Measurements from ENCODE around the gene RABAC1.
"Not testable (repeated sequence)": the region's sequence is repeated elsewhere in the genome, so short reads cannot be mapped to it uniquely, and the experiment has no call there.

RABAC1 gene

DNA sequence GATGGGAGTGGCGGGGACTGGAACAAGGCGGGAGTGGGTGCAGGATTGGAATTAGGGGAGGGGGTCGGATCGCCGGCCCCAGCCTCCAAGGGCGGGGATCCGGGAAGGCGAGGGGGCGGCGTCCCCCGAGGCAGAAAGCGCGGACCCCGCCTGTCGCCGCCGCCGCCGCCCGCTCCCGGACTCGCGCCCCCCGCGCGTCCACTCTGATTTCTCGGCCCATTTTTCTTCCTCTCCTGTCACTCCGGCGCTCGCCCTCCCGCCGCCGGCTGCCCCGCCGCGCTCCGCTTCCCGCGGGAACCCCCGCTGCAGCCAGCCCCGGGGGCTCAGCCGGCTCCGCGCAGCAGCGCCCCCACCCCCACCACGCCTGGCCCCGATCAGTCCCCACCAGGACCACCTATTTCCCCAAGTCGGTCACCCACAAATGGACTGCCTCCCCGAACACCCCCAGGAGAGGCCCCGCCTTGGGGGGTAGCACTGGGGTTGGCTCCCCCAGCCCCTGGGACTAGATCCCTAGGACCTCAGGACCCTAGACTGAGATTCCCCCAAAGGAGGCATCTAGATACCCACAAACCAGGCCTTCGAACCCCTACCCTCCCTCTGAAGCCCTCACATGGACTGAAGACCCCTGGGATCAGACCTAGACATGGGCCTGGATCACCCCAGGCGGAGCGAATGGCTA, 18.3 kb downstream of the RABAC1 start:
- TF ChIP-seq, protein P1, sequence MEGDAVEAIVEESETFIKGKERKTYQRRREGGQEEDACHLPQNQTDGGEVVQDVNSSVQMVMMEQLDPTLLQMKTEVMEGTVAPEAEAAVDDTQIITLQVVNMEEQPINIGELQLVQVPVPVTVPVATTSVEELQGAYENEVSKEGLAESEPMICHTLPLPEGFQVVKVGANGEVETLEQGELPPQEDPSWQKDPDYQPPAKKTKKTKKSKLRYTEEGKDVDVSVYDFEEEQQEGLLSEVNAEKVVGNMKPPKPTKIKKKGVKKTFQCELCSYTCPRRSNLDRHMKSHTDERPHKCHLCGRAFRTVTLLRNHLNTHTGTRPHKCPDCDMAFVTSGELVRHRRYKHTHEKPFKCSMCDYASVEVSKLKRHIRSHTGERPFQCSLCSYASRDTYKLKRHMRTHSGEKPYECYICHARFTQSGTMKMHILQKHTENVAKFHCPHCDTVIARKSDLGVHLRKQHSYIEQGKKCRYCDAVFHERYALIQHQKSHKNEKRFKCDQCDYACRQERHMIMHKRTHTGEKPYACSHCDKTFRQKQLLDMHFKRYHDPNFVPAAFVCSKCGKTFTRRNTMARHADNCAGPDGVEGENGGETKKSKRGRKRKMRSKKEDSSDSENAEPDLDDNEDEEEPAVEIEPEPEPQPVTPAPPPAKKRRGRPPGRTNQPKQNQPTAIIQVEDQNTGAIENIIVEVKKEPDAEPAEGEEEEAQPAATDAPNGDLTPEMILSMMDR (IDR thresholded peaks at IDR 0.05; ENCODE audit: low read depth, low read length) = no peak
- no peak for DNase-seq (ENCODE audit: low read depth, low spot score)
- in situ Hi-C loops (cut with HindIII; ENCODE audit: low sequenced_read_pairs) = no loop called here
- peak overlapping the region; percentile 49 for H3K4me3 ChIP-seq (ENCODE audit: low read depth, low read length)

DNA sequence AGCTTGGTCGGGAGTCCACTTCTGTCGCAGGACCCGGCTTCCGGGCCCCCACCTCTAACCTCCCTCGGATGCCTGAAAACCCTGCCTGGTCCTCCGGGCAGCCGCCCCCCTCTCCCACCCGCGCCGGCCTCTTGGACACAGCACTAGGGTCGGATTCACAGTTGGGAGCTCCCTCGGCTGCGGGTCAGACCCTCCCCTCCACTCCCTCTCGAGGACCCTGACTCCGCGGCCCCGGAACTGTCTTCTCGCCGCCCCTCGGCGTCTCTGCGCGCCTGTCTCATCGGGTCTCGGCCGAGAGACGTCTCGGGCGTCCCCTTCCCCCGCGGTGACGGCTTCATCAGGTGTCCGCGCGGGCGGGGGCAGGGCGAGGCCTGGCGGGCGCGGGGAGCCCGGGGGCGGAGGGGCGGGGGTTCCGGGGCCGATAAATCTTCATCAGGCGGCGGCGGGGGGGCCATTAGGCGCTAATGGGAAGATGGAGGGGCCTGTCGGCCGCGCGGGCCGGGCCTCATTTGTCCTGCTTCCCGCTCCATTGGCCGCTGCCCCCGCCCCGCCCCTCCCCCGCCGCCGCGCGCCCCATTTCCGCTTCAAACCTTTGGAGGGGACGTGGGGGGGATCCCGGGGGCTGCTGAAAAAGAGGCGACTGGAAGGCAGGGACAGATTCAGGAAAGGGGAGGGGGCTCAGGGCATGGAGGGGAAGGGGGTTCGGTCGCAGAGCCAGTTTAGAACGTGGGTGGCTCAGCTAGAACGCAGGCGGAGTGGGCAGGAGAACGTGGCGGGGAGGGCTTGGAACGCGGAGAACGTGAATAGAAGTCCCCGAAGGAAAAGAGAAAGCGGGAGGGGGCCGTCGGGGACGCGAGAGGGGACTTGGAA, 19.0 kb downstream of the RABAC1 start:
- TF ChIP-seq, protein P1 (IDR thresholded peaks at IDR 0.05; ENCODE audit: low read depth, low read length) = no peak
- in situ Hi-C loops (cut with HindIII; ENCODE audit: low sequenced_read_pairs) = no loop called here
- H3K4me3 ChIP-seq (ENCODE audit: low read depth, low read length) = peak overlapping the region; percentile 49
- DNase-seq (ENCODE audit: low read depth, low spot score) = no peak

DNA sequence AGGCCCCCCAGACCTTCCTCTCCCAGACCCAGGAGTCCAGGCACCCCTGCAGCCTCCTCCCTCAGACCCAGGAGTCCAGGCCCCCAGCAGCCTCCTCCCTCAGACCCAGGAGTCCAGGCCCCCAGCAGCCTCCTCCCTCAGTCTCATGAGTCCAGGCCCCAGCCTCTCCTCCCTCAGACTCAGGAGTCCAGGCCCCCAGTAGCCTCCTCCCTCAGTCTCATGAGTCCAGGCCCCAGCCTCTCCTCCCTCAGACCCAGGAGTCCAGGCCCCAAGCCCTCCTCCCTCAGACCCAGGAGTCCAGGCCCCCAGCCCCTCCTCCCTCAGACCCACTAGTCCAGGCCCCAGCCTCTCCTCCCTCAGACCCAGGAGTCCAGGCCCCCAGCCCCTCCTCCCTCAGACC, 19.9 kb downstream of the RABAC1 start:
- in situ Hi-C loops (cut with HindIII; ENCODE audit: low sequenced_read_pairs); H3K4me3 ChIP-seq (ENCODE audit: low read depth, low read length); DNase-seq (ENCODE audit: low read depth, low spot score): not testable (repeated sequence)

DNA sequence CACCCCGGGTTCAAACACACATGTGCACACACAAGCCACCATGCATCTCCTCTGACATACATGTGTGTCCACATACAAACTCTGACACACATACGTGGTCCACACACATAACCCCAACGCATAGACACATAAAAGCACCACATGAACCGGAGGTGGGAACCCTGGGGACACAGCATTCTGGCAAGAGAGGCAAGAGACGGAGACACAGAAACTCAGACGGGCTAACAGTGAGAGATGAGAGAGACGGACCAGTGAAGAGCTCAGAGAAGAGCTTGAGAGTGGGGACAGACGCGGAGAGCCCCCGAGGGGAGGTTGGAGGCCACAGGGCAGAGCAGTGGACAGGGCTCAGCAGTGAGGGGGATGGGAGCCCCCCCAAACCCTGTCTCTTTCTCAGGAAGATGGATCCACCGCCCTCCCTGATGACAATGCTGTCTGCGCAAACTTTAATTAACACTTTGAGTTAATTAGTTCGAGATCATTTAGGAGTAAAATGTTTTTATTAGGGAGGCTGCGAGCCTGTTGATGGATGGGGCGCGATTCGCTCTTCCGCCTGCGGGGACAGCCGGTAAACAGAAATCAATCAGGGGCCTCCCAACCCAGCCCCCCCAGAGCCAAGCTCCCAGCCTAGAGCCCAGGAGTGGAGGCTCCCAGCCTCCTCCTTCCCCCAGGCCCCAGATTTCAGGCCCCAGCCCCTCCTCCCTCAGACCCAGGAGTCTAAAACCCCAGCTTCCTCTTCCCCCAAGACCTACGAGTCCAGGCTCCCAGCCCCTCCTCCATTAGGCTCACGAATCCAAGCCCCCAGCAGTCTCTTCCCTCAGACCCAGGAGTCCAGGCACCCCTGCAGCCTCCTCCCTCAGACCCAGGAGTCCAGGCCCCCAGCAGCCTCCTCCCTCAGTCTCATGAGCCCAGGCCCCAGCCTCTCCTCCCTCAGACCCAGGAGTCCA, 21.3 kb downstream of the RABAC1 start:
- in situ Hi-C loops (cut with HindIII; ENCODE audit: low sequenced_read_pairs) = no loop called here
- H3K4me3 ChIP-seq (ENCODE audit: low read depth, low read length) = no peak overlapping the region
- TF ChIP-seq, protein P1 (IDR thresholded peaks at IDR 0.05; ENCODE audit: low read depth, low read length) = no peak
- no peak for DNase-seq (ENCODE audit: low read depth, low spot score)

DNA sequence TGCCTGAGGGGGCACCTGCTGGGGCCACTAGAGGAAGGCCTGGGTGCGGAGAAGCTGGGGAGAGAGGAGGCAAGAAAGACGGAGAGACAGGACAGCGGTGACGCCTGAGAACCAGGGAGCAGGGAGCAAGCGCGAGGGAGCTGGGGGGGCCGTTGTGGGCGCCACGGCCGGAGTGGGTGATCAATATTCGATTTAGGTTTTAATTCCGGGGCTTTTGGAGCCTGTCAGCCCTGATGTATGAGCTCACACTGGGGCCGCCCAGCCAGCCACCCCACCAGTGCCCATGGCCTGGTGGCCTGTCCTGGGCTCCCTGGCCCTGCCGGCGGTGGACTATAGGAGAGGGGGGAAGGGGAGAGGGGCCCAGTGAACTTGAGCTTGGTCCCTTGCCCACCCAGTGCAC, 22.2 kb downstream of the RABAC1 start:
- no peak overlapping the region for H3K4me3 ChIP-seq (ENCODE audit: low read depth, low read length)
- TF ChIP-seq, protein P1 (IDR thresholded peaks at IDR 0.05; ENCODE audit: low read depth, low read length) = no peak
- DNase-seq (ENCODE audit: low read depth, low spot score) = no peak
- in situ Hi-C loops (cut with HindIII; ENCODE audit: low sequenced_read_pairs) = no loop called here

DNA sequence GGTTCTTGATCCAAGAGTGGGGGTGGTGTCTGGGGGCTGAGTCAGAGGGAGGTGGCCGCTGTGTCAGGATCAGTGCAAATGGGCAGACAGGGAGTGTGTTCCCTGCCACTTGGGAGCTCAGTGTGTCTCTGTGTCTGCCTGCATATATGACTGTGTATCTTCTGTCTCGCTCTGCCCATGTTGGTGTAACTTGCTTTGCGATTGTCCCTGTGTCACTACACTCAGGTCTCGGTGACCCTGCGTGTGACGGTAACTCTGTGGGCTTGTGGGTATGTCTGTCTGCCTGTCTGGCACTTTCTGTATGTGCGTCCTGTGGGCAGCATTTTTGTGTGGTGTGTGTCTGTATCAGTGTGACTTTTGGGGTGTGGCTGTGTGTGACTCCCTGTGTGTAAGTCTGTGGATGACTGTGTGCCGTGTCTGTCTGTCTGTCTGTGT, 22.7 kb downstream of the RABAC1 start:
- in situ Hi-C loops (cut with HindIII; ENCODE audit: low sequenced_read_pairs) = no loop called here
- no peak overlapping the region for H3K4me3 ChIP-seq (ENCODE audit: low read depth, low read length)
- TF ChIP-seq, protein P1 (IDR thresholded peaks at IDR 0.05; ENCODE audit: low read depth, low read length) = no peak
- DNase-seq (ENCODE audit: low read depth, low spot score) = no peak

Measured in astrocyte of the spinal cord (primary cell).